HL-60 (cell line): ENCODE data around the gene REG3A.

Experiments used
- SPI1 ChIP-seq: IDR thresholded peaks from 2 replicates; pipeline ENCODE4 v1.6.1; 2012; ENCODE audit warnings: low read depth, mild to moderate bottlenecking, borderline replicate concordance
- TF ChIP-seq, protein P1 (sequence below): IDR thresholded peaks from one replicate; pipeline ENCODE4 v1.5.1; 2011; ENCODE audit warnings: low read length, control low read depth, inconsistent platforms; ENCODE audit not compliant: insufficient read depth
- TF ChIP-seq, protein P2 (sequence below): IDR thresholded peaks from 2 replicates; pipeline ENCODE4 v1.6.1; 2012; ENCODE audit warnings: low read depth; ENCODE audit not compliant: insufficient replicate concordance

DNA sequence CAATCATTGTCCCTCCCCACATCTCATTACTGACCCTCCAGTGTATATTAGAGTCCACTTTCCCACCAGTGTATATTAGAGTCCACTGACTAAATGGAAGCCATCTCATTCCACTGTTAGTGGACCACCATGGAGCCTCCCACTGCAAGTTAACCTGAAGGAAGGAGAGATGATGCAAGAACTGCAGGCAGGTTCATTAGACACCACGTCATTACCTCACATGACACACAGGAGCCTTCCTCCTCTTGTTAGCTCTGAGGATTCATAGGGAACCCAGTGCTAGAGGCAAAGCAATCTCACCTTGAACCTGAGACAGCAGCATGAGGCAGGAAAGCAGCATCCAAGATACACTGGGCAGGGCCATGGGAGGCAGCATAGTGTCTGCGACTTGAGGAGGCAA lies 523 bp downstream of the REG3A start:
- TF ChIP-seq, protein P1, sequence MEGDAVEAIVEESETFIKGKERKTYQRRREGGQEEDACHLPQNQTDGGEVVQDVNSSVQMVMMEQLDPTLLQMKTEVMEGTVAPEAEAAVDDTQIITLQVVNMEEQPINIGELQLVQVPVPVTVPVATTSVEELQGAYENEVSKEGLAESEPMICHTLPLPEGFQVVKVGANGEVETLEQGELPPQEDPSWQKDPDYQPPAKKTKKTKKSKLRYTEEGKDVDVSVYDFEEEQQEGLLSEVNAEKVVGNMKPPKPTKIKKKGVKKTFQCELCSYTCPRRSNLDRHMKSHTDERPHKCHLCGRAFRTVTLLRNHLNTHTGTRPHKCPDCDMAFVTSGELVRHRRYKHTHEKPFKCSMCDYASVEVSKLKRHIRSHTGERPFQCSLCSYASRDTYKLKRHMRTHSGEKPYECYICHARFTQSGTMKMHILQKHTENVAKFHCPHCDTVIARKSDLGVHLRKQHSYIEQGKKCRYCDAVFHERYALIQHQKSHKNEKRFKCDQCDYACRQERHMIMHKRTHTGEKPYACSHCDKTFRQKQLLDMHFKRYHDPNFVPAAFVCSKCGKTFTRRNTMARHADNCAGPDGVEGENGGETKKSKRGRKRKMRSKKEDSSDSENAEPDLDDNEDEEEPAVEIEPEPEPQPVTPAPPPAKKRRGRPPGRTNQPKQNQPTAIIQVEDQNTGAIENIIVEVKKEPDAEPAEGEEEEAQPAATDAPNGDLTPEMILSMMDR, result no peak
- no peak for TF ChIP-seq SPI1
- TF ChIP-seq, protein P2, sequence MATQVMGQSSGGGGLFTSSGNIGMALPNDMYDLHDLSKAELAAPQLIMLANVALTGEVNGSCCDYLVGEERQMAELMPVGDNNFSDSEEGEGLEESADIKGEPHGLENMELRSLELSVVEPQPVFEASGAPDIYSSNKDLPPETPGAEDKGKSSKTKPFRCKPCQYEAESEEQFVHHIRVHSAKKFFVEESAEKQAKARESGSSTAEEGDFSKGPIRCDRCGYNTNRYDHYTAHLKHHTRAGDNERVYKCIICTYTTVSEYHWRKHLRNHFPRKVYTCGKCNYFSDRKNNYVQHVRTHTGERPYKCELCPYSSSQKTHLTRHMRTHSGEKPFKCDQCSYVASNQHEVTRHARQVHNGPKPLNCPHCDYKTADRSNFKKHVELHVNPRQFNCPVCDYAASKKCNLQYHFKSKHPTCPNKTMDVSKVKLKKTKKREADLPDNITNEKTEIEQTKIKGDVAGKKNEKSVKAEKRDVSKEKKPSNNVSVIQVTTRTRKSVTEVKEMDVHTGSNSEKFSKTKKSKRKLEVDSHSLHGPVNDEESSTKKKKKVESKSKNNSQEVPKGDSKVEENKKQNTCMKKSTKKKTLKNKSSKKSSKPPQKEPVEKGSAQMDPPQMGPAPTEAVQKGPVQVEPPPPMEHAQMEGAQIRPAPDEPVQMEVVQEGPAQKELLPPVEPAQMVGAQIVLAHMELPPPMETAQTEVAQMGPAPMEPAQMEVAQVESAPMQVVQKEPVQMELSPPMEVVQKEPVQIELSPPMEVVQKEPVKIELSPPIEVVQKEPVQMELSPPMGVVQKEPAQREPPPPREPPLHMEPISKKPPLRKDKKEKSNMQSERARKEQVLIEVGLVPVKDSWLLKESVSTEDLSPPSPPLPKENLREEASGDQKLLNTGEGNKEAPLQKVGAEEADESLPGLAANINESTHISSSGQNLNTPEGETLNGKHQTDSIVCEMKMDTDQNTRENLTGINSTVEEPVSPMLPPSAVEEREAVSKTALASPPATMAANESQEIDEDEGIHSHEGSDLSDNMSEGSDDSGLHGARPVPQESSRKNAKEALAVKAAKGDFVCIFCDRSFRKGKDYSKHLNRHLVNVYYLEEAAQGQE, result no peak
